Activated CD8-positive, alpha-beta T cell treated with anti-CD3 and anti-CD28 coated beads, Interleukin-2, amount 10 ng/mL, durations not matched to agents 7 days and 5 days (primary cell): ENCODE measurements around the gene PSAPL1. TPM values are rescaled to one million over a fixed set of nuclear protein-coding genes. Genes with fewer than 3 reads are reported as not detected.
"Not testable (repeated sequence)": the region's sequence is repeated elsewhere in the genome, so short reads cannot be mapped to it uniquely, and the experiment has no call there.

ENCODE experiments used
- ATAC-seq: fragments of 150-1000 bp; cut with Tn5 transposase; one replicate; pipeline ENCODE4 v1.10.0; 2021; ENCODE audit warnings: moderate library complexity
- CTCF ChIA-PET: fragments of 350-600 bp; sonication (Branson Sonifier 250); formaldehyde crosslinking; loops from one replicate; lab custom pipeline; 2021; ENCODE audit warnings: antibody characterized with exemption; lab: Charles Lee
- POLR2A ChIA-PET: fragments of 350-600 bp; sonication (Branson Sonifier 250); formaldehyde crosslinking; loops from one replicate; lab custom pipeline; 2021; ENCODE audit warnings: antibody characterized with exemption; lab: Charles Lee
- DNase-seq: peaks from one replicate; pipeline ENCODE4 v3.0.0-alpha.2; 2020
- H3K27ac Mint-ChIP-seq: one replicate; pipeline ENCODE4 v1.8.0; 2021; ENCODE audit warnings: mild to moderate bottlenecking, mixed read lengths
- H3K27me3 Mint-ChIP-seq: one replicate; pipeline ENCODE4 v1.8.0; 2021; ENCODE audit warnings: low read depth, mixed read lengths
- H3K36me3 Mint-ChIP-seq: one replicate; pipeline ENCODE4 v1.8.0; 2021; ENCODE audit warnings: low read depth, mixed read lengths
- H3K4me1 Mint-ChIP-seq: one replicate; pipeline ENCODE4 v1.8.0; 2021; ENCODE audit warnings: low read depth, mixed read lengths
- H3K4me3 Mint-ChIP-seq: one replicate; pipeline ENCODE4 v1.8.0; 2021; ENCODE audit warnings: mild to moderate bottlenecking, mixed read lengths
- H3K9me3 Mint-ChIP-seq: one replicate; pipeline ENCODE4 v1.8.0; 2022; ENCODE audit warnings: mixed read lengths; ENCODE audit not compliant: insufficient read depth
- total RNA-seq, 2 experiments: library from RNA; stranded (reverse); gene quantifications; one replicate each; pipeline ENCODE4 v1.2.3, GENCODE V29; 2021

Gene PSAPL1
- total RNA-seq, 2 experiments from 2014 or later: not detected

DNA sequence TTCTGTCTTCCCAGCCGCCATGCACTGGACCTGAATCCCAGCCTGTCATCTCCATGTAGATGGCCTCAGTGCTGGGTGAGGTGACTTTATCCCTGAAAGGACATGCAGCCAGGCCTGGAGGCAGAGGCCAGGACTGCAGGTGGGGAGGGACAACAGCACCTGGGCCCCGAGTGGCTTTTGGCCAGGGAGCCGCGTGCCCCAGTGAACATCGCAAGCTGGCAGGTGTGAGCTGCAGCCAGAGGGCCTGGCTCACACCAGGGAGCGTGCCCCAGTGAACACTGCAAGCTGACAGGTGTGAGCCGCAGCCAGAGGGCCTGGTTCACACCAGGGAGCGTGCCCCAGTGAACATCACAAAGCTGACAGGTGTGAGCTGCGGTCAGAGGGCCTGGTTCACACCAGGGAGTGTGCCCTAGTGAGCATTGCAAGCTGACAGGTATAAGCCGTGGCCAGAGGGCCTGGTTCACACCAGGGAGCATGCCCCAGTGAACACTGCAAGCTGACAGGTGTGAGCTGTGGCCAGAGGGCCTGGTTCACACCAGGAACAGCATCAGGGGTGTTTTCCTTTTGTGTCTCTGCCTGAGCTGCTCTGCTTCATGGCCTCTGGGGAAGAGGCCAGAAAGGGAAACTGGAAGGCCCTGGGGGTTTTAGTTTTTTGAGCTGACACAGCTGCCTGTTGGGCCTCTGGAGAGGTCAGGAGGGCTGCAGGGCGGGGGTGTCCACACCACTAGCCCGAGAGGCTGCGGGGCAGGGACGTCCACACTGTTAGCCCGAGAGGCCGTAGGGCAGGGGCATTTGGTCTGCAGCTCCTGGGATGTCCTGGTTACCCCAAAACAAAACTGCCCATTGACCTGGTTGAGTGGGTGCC is 22.7 kb upstream of the PSAPL1 start:
- Mint-ChIP-seq H3K4me3 (no peak overlapping the region), H3K9me3 (no peaks in the 10 kb centered on the region), H3K27me3 (no peaks in the 10 kb centered on the region), H3K4me1 (no peaks in the 10 kb centered on the region), H3K36me3 (no peaks in the 10 kb centered on the region), H3K27ac (no peak overlapping the region)
- ATAC-seq (no peak), DNase-seq (no peak)
- CTCF ChIA-PET: no interaction called here
- POLR2A ChIA-PET: no interaction called here

GRCh38 chr4:7452802-7453201 is 18.1 kb upstream of the PSAPL1 start:
- not testable (repeated sequence) for H3K9me3 Mint-ChIP-seq

GRCh38 chr4:7451800-7452199 is 17.1 kb upstream of the PSAPL1 start:
- Mint-ChIP-seq H3K4me3 (no peak overlapping the region), H3K36me3 (no peaks in the 10 kb centered on the region), H3K4me1 (no peaks in the 10 kb centered on the region), H3K27ac (no peak overlapping the region), H3K9me3 (no peaks in the 10 kb centered on the region), H3K27me3 (no peaks in the 10 kb centered on the region)
- ATAC-seq: no peak
- ChIA-PET POLR2A (no interaction called here), CTCF (no interaction called here)
- no peak for DNase-seq

More at GRCh38 chr4:7452802-7453201, 18.1 kb upstream of the PSAPL1 start:
- H3K4me1 Mint-ChIP-seq, ATAC-seq, DNase-seq, H3K4me3 Mint-ChIP-seq, H3K36me3 Mint-ChIP-seq, CTCF ChIA-PET, H3K27me3 Mint-ChIP-seq, H3K27ac Mint-ChIP-seq: not testable (repeated sequence)
- POLR2A ChIA-PET: interaction anchor here (0.7 kb wide), 1 partner anchor 1173 kb away, joined by 4 read pairs; no protein-coding TSS in a partner anchor

DNA sequence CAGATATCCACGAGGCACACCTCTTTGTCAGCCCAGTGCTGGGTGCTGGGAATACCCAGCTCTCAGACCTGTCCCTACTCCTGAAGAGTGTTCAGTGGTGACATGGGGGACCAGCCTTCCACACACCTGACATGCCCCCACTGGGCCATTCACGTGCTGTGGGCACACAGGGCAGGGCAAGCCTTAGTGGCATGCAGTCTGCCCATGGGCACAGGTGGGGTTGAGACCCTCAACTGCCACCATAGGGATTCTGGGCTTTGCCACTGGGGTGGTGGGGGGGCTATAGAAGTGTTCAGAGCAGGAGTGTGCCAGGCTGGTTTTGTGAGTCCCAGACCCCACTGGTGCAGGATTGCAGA is 16.7 kb upstream of the PSAPL1 start:
- ATAC-seq (no peak), DNase-seq (no peak)
- Mint-ChIP-seq H3K4me1 (no peaks in the 10 kb centered on the region), H3K36me3 (no peaks in the 10 kb centered on the region), H3K27me3 (no peaks in the 10 kb centered on the region), H3K4me3 (no peak overlapping the region), H3K27ac (no peak overlapping the region), H3K9me3 (no peaks in the 10 kb centered on the region)
- POLR2A ChIA-PET: no interaction called here
- CTCF ChIA-PET: no interaction called here

GRCh38 chr4:7450775-7451433 is 16.2 kb upstream of the PSAPL1 start:
- H3K9me3 Mint-ChIP-seq: no peaks in the 10 kb centered on the region
- H3K4me1 Mint-ChIP-seq: no peaks in the 10 kb centered on the region
- no peaks in the 10 kb centered on the region for H3K36me3 Mint-ChIP-seq
- no peaks in the 10 kb centered on the region for H3K27me3 Mint-ChIP-seq
- no peak overlapping the region for H3K4me3 Mint-ChIP-seq
- DNase-seq (no peak), ATAC-seq (no peak)
- ChIA-PET POLR2A (no interaction called here), CTCF (no interaction called here)
- H3K27ac Mint-ChIP-seq: no peak overlapping the region

DNA sequence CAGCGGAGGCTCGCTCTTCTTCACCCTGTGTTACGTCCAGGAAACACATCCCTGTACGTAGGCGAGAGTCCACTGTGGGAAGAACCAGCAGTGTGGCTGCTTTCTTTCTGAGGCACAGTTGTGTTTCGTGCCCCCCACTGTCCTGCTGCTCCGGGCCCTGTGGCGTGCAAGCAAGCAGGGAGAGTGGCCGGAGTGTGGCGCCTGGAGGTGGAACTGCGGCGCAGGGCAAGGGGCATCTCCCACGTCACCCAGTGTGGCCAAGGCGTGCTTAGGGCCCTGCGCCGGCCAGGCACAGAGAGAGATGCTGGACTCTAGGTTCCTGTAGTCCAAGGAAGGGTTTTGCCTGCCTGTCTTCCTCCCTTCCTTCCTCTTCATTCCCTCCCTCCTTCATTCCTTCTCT is 13.3 kb upstream of the PSAPL1 start:
- ATAC-seq: no peak

DNA sequence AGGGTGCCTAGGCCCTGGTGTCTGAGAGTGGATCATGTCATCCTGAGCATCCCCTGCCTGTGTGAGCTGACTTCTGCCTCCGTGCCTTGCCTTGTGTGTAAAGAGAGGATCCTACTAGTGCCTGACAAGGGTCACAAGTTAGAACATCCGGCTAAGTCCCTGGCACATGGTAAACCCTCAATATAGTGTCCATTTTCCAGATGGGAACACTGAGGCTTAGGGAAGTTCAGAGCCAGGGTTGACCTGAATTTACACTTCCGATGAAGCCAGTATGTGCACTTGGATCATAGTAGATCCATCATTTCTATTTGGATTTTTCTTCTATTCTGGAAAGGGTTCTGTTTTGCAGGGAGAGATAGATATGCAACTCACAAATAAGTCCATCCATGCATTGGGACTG is 12.5 kb upstream of the PSAPL1 start:
- Mint-ChIP-seq H3K27ac (no peak overlapping the region), H3K4me3 (no peak overlapping the region), H3K4me1 (peaks cover 3% of the 10 kb centered on the region), H3K27me3 (peaks cover 2% of the 10 kb centered on the region), H3K9me3 (no peaks in the 10 kb centered on the region), H3K36me3 (no peaks in the 10 kb centered on the region)
- ATAC-seq: no peak
- ChIA-PET POLR2A (no interaction called here), CTCF (no interaction called here)
- DNase-seq: no peak

More for the DNA sequence above, 13.3 kb upstream of the PSAPL1 start:
- Mint-ChIP-seq H3K4me1 (no peaks in the 10 kb centered on the region), H3K9me3 (no peaks in the 10 kb centered on the region), H3K27ac (no peak overlapping the region), H3K27me3 (peaks cover 2% of the 10 kb centered on the region), H3K4me3 (no peak overlapping the region), H3K36me3 (no peaks in the 10 kb centered on the region)
- DNase-seq: no peak
- POLR2A ChIA-PET: no interaction called here
- CTCF ChIA-PET: no interaction called here

DNA sequence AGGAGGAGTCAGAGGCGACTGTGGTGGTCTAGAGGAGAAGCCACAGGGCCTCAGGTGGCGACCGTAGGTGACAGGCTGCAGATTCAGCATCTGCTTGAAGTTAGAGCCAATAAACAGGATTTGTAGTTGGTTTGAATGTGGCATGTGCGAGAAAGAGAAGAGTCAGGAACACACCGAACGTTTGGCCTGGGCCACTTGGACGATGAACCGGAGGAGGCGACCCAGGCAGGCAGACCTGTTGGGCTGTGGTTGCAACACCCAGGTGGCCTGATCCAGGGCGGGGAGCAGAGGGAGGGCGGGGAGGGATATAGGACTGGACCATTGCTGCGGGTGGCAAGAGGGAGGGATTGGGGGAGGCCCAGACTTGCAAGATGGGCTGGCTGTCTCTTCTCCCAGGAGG is 10.0 kb upstream of the PSAPL1 start:
- Mint-ChIP-seq H3K9me3 (no peaks in the 10 kb centered on the region), H3K36me3 (no peaks in the 10 kb centered on the region), H3K27ac (no peak overlapping the region), H3K4me3 (no peak overlapping the region), H3K4me1 (peaks cover 3% of the 10 kb centered on the region), H3K27me3 (peaks cover 2% of the 10 kb centered on the region)
- ATAC-seq: no peak
- no peak for DNase-seq
- ChIA-PET CTCF (no interaction called here), POLR2A (no interaction called here)

DNA sequence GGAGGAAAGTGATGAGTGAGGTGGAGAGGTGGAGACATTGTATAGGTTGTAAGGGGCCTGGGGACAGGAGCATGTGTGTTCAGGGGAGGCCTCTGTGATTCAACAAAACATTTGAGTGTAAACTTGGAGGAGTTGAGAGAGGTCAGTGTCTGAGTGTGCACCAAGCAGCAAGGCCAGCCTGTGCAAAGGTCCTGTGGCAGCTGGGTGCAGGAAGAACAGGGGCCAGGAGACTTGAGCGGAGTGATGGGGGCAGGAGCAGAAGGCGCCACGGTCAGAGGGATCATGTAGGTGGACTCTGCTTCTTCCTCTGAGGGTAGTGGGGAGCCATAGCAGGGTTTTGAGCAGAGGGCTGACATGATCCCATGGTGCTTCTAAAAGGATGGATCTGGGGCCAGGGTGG is 9.6 kb upstream of the PSAPL1 start:
- CTCF ChIA-PET: no interaction called here
- H3K9me3 Mint-ChIP-seq: no peaks in the 10 kb centered on the region

DNA sequence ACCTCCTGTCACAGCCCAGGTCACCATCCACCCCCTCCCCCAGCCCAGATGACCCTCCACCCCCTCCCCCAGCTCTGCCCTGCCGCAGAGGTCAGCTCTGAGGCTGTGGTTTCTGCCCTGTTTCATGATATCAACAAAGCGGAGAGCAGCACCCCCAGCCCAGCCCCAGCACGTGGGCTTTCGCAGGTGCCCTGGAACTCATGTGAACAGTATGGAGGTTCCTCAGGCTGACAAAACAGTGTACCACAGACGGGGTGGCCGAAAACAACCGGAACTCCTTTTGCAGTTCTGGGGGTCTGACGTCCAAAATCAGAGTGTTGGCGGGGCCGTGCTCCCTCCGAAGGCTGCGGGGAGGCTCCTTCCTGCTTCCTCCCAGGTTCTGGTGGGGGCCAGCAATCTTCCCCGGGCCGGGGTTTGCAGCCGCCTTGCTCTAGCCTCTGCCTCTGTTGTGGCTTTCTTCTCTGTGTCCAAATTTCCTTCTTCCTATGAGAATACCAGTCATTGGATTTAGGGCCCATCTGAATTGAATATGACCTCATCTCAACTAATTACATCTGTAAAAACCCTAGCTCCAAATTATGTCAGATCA is 7.9 kb upstream of the PSAPL1 start:
- CTCF ChIA-PET: no interaction called here
- H3K36me3 Mint-ChIP-seq: no peaks in the 10 kb centered on the region
- no peak overlapping the region for H3K27ac Mint-ChIP-seq
- H3K4me1 Mint-ChIP-seq: peaks cover 3% of the 10 kb centered on the region
- no peak for DNase-seq
- peaks cover 2% of the 10 kb centered on the region for H3K27me3 Mint-ChIP-seq
- no peak for ATAC-seq
- H3K9me3 Mint-ChIP-seq: no peaks in the 10 kb centered on the region
- POLR2A ChIA-PET: interaction anchor here (0.6 kb wide), 1 partner anchor 945 kb away, joined by 3 read pairs; no protein-coding TSS in a partner anchor
- no peak overlapping the region for H3K4me3 Mint-ChIP-seq

More for the DNA sequence above, 9.6 kb upstream of the PSAPL1 start:
- H3K27me3 Mint-ChIP-seq: peaks cover 2% of the 10 kb centered on the region
- POLR2A ChIA-PET: no interaction called here
- H3K4me1 Mint-ChIP-seq: peaks cover 3% of the 10 kb centered on the region
- ATAC-seq (no peak), DNase-seq (no peak)
- no peaks in the 10 kb centered on the region for H3K36me3 Mint-ChIP-seq
- no peak overlapping the region for H3K4me3 Mint-ChIP-seq
- H3K27ac Mint-ChIP-seq: no peak overlapping the region

DNA sequence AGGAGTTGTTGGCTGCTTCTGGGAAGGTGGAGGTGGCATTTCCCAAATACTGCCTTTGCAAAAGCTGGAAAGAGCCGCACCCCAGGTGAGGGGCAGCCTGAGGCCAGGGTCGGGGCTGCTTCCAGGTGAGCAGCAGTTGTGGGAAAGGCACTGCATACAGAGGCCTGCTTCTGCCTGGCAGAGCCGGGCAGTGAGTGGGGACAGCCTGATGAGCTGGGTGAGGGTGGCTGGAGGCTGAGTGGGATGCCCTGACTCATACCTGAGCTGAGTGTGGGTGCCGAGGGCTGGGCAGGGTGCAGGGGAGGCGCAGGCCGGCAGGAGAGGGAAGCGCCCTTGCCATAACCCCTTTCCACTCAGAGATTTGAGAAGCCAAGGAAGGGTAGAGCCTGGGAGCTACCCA is 6.5 kb upstream of the PSAPL1 start:
- CTCF ChIA-PET: no interaction called here
- ATAC-seq (no peak), DNase-seq (no peak)
- peaks cover 3% of the 10 kb centered on the region for H3K4me1 Mint-ChIP-seq
- no peak overlapping the region for H3K27ac Mint-ChIP-seq
- H3K4me3 Mint-ChIP-seq: no peak overlapping the region
- no peaks in the 10 kb centered on the region for H3K9me3 Mint-ChIP-seq
- POLR2A ChIA-PET: no interaction called here
- no peaks in the 10 kb centered on the region for H3K36me3 Mint-ChIP-seq
- peaks cover 2% of the 10 kb centered on the region for H3K27me3 Mint-ChIP-seq

DNA sequence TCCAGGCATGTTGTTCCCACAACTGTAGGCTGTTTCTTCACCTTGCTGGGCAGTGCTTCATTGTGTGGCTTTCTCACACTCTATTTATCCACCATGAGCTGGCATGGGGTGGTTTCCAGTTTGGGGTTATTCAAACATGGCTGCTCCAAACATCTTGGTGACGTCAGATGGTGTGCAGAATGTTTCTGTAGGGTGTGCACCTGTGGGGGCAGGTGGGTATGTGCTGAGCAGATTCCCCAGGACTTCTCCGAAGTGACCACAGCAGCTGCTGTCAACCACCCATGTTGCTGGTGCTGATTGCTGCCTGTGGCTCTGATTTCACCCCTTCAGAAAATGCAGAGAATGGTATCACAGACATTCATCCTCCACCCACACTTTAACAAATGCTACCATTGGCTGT is 5.0 kb upstream of the PSAPL1 start:
- Mint-ChIP-seq H3K4me1 (peaks cover 3% of the 10 kb centered on the region), H3K4me3 (no peak overlapping the region), H3K27ac (no peak overlapping the region), H3K27me3 (peaks cover 2% of the 10 kb centered on the region), H3K36me3 (no peaks in the 10 kb centered on the region), H3K9me3 (no peaks in the 10 kb centered on the region)
- ChIA-PET POLR2A (no interaction called here), CTCF (no interaction called here)
- ATAC-seq (no peak), DNase-seq (no peak)
